ENCODE measurements around the gene C20orf204. TPM values are rescaled to one million over a fixed set of nuclear protein-coding genes. Genes with fewer than 3 reads are reported as not detected.

C20orf204 gene
- total and polyA plus RNA-seq, 10 of the 15 experiments (the other 5 are each of a cell fraction or from before 2014, with no cell fraction given), result 0.24 to 56.0 (median 12.4) TPM

GRCh38 chr20:64077876-64078551 is 42.0 kb downstream of the C20orf204 start (continued):
- TF ChIP-seq ZBTB40 (IDR thresholded peaks at IDR 0.05; ENCODE audit: borderline replicate concordance) (0 out of 2 replicates have a peak, but pooled peaks have one; percentile 3), MEF2B (IDR thresholded peaks at IDR 0.05; ENCODE audit: partially characterized antibody, poor library complexity, severe bottlenecking) (peak; percentile 83)

- RAD21 ChIA-PET (ENCODE audit: unreplicated experiment), result interaction anchor here (1.0 to 6.7 kb wide), 10 partner anchors 13 to 541 kb away, joined by 3 to 67 read pairs (median 6); partner anchors contain the start of genes PTK6 and TCEA2
- H3K27ac ChIP-seq (ENCODE audit: control insufficient read depth, insufficient read depth), result peak overlapping the region; percentile 85
- H3K27me3 ChIP-seq (replicated peaks in 1 of 2; ENCODE audit: control insufficient read depth in 2 of 2, insufficient read depth in 2 of 2, low read length in 1 of 2), result no peaks in the 10 kb centered on the region; a peak in 1 of 4 replicates
- peak overlapping the region; percentile 91 for H3K9ac ChIP-seq (ENCODE audit: control insufficient read depth, insufficient read depth, low read length)
- H3K4me1 ChIP-seq (ENCODE audit: control insufficient read depth, insufficient read depth, low read length), result peaks cover 26% of the 10 kb centered on the region
- intact Hi-C loops (cut with micrococcal nuclease; ENCODE audit: unreplicated experiment) (loop anchor here (2.0 kb wide), 1 partner anchor 16 kb away; the partner anchor contains the start of gene TCEA2), in situ Hi-C loops (cut with MboI) (no loop called here)
- CTCF ChIA-PET, result interaction anchor here (1.0 to 3.9 kb wide), 7 partner anchors 9 to 99 kb away, joined by 3 to 22 read pairs (median 6); no protein-coding TSS in a partner anchor
- H4K20me1 ChIP-seq (ENCODE audit: control insufficient read depth, insufficient read depth), result no peaks in the 10 kb centered on the region
- no peak for FAIRE-seq
- POLR2A ChIA-PET, result interaction anchor here (0.6 to 3.5 kb wide), 11 partner anchors 9 to 225 kb away, joined by 3 to 14 read pairs (median 6); partner anchors contain the start of genes C20orf204, PRPF6 and SAMD10
- no peak for ATAC-seq
- peak overlapping the region; percentile 83 for H3K4me3 ChIP-seq
- SMC1A ChIA-PET (ENCODE audit: uncharacterized antibody, unreplicated experiment), result interaction anchor here (1.0 to 2.4 kb wide), 6 partner anchors 15 to 41 kb away, joined by 3 to 8 read pairs (median 6); partner anchors contain the start of gene TCEA2
- BruUV-seq (replicated peaks), result TSS peak; percentile 55
- WGBS (ENCODE audit: insufficient coverage, insufficient replicate concordance, low lambda C conversion rate, missing lambda C conversion rate), result 0% methylated on average over 4 of the region's 4 CpGs
- peaks cover 0 to 10% of the 10 kb centered on the region in 2 experiments; a peak in 3 of 4 replicates for H3K36me3 ChIP-seq (ENCODE audit: control insufficient read depth in 2 of 2, insufficient read depth in 2 of 2, low read length in 1 of 2)
- H3K9me3 ChIP-seq (replicated peaks; ENCODE audit: control insufficient read depth, insufficient read depth, low read length), result no peaks in the 10 kb centered on the region
- H3K79me2 ChIP-seq (ENCODE audit: control insufficient read depth, insufficient read depth, low read length), result peaks cover 30% of the 10 kb centered on the region
- no peak overlapping the region for H2AFZ ChIP-seq (ENCODE audit: control insufficient read depth, low read depth, low read length)
- no peak for DNase-seq (ENCODE audit: low read depth, low spot score)
- H3K4me2 ChIP-seq (ENCODE audit: control insufficient read depth, insufficient read depth), result peak overlapping the region; percentile 97
- TF ChIP-seq HCFC1 (IDR thresholded peaks at IDR 0.05; ENCODE audit: low read length), result no peak
- TF ChIP-seq RFX5 (IDR thresholded peaks at IDR 0.05; ENCODE audit: low read depth, low read length), result no peak
- no peak for TF ChIP-seq ZNF274 (IDR thresholded peaks at IDR 0.05; ENCODE audit: insufficient read depth, insufficient read length)
- no peak for TF ChIP-seq ZSCAN29 (IDR thresholded peaks at IDR 0.05)
- TF ChIP-seq DPF2 (IDR thresholded peaks at IDR 0.05), result no peak
- no peak for TF ChIP-seq ZBTB40 (IDR thresholded peaks at IDR 0.05; ENCODE audit: borderline replicate concordance)
Observed at GRCh38 chr20:64078934-64079272, 42.9 kb downstream of the C20orf204 start.

Measured in GM12878 (cell line).